Amygdala (tissue), 56 donors: ENCODE data around the gene ANKZF1.
A peak's percentile ranks its signal among the peaks of the same experiment; 100 is the strongest.

ENCODE experiments used
- DNase-seq, 56 donors: peaks; one replicate each; lab custom pipeline; 2025; lab: John Stamatoyannopoulos, UW

The ANKZF1 gene

DNA sequence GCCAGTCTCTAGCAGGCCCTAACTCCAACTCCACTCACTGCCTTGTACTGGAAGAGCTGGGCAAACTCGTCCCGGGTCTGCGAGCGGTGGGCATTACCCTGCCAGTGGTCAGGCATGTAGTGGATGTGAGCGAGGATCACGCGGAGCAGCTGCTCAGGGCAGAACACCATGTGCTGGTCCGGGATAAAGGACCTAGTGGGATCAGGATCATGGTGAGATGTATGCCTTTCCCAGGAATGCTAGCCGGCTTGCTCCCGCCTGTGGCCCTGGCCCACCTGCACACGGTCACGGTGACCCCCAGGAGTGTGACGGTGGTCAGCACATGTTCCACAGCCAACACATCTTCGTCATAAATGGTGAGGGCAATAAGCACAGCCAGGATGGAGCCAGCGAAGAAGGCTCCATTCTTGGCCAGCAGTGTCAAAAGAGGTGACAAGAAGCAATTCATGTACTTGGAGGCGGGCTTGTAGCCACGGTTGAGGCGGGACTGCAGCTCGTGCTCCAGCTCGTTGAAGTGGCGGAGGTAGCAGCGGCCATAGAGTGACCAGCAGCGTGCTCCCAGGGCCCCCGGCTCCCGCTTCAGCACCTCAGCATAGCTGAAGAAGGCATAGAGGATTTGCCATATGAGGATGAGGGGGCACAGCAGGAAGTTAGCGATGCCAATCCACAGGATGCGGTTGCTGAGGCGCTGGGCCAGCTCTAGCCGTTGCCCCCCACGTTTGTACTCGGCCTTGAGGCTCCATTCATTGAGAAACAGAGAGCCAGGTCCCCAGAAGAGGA, 5.6 kb upstream of the ANKZF1 start:
- no peak for DNase-seq

DNA sequence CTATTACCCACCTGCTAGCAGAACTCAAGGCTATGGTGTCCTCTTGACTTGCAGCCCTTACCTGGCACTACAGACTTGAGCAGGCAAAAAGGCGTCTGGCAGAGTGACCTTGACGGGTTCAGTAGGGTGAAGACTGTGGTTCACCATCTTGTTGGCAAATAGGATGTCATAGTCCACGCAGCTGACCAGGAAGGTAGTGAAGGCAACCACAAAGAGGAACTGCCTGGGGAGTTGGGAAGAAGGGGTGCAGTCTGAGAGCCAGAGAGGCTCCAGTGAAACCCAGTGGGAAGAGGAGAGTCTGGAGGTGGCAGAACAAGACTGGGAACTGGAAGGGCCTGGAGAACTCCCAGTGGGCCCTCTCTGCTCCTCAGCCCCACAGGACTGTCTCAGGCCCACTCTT, 4.3 kb upstream of the ANKZF1 start:
- DNase-seq: no peak

DNA sequence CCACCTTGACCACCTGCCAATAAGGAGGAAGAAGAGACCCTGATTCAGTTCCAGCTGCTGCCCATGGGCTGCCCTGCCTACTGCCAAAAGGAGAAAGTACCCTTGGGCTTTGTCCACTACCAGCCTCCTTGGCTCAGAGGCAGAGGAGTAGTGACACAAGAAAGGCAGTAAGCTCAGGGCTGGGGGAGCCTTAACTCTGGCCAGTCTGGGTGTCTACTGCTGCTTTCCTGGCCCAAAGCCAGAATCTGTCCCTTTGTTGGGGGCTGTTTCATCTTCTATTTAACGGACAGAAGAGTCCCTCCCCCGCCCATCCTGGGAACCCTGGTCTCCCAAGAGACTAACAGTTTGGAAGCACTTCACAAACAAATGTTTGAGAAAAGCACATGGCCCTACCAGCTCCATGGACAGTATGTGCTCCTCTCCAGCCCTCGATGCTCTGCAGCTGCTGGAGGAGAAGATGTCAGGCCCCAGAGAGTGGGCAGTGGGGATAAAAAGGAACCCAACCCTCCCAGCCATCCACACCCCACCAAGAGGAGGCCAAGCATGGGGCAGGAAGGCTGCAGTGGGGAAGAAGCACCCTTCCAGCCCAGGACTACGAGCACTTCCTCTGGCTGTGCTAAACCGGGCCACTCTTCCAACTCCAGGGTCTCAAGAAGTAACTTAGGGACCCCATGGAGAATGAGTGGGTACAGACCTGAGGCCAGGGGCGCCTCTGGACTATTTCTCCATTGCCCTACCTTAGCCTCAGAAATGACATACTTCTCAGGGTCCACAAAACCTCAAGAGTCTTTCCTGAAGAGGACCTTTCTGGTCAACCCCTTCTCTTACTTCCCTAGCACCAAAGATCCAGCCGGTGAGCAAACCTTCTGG, 1.3 kb upstream of the ANKZF1 start:
- DNase-seq: peak in 1 of 56 donors; percentile 45

DNA sequence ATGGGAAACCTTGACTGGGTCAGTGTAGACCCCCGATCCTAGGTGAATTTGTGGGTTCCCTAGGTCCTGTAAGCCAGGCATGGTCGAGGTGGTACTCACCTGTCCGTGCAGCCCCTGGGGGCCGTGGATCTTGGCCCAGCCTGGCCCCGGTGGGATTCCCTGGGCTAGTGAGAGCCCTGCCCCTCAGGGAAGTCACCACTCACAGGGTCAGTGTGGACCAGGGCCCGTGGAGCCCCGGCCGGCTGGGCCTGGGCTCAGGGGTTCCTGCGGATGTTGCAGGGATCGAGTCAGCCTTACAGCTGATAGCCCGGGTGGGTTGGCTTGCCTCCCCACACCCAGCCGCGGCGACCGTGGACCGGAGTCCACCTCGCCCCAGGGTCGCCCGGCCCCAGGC, 698 bp upstream of the ANKZF1 start:
- DNase-seq: peak in 1 of 56 donors; percentile 44

DNA sequence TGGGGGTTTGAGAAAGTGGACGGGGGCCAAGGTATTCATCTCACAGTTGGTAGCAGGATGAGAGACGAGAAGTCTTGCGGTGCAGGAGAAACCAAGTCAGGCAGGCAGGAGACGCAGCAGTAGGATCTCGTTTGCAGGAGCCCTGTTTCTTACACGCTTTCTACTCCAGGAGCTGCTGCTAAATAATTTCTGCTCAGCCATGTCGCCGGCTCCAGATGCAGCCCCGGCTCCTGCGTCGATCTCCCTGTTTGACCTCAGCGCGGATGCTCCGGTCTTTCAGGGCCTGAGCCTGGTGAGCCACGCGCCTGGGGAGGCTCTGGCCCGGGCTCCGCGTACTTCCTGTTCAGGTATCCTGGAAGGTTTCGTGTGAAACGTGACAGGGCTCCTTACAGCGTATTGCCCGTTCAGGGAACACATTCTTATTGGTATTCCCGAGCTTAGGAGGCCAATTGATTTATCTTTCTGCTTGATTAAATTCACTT, 494 bp downstream of the ANKZF1 start:
- peak in 3 of 56 donors; percentile 17 to 52 (median 51) for DNase-seq

DNA sequence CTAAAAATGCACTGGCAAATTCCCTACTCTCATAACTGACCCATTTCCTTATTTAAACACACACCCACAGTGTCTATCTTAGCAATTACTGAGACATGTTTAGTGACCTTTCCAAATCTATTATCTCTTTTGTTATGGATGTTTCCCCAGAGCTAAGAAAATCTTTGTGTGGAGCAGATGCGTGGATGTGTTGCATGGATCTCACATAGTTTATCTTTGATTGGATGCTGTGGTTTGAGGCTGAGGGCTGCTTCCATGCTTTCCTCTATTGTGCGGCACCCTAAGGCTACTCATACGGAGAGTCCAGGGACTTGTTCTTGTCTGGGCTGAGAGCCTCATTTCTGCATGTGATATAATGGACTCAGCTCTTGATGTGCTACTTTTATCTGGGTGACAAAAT, 4.7 kb downstream of the ANKZF1 start:
- no peak for DNase-seq

DNA sequence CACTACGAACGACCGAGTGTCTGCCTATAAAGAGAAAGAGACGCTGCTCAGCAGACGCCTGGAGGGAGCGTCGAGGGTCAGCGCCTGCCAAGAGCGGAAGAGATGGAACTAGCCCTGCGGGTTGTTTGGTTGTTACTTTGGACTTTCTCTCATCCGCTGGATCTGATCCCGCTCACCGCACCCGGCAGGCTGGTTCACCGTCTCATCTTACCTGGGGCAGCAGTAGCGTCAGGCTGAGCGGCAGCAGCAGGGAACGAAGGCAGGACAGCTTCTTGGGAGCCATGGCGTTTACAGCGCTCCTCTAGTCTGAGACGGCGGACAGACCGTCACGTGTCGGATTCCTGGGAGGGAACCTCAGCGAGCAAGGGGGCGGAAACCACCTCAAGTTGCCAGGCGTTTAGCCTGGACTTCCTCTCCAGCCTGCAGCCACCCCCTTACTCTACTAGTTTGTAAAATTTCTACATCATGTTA, 13.7 kb downstream of the ANKZF1 start:
- no peak for DNase-seq

DNA sequence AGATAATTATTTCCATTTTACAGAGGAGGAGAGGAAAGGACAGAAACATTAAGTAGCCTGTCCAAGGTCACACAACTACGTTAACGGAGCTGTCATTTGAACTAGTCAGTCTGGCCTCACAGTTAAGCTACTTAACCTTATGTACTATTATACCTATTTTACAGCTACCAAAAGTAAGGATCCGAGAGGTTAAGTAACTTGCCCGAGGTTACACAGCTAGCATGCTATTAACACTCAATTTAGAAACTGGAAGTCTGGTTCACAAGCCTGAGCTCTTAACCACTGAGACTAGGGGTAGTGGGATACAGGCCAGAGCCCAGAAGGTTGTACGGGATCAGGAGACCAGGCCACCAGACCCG, 15.2 kb downstream of the ANKZF1 start:
- DNase-seq: no peak

DNA sequence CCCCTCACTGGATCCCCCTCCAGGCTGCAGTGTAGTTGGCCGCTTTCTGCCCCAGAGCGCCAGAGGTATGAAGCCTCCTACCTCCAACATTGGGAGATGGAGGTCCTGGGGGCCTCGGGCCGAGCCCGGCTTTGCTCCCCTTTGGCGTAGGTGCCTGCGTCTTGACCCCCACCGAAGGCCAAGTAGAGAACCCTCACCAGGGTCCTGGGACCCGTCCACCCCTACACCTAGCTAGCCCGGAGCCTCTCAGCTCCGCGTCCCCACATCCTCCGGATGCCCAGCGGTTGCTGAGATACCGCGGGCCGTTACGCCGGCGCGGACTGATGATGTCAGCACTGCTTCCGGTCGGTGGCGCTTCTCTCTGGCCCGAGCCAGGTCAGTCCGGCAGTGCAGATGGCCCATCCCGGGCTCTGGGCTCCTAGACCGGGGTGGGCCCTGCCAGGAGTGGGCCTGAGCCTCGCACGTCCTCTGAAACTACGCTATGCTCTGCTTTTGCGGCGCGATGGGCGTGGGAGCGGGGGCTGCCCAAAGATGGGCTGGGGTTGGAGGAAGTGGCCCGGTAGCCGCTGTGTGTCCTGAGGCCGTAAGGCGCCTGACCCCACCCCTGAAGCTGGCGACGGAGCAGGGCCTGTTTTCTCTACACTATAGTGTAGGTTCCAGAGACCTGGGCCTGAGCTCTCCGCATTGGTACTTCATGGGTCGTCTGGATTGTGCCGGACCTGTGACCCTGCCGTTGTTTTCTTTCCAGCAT, 15.7 kb downstream of the ANKZF1 start, which contains the start of the genes GLB1L and STK16:
Gene GLB1L (minus strand): TSS at position 297 of the 751 bp plus-strand sequence. CDS start 1,871 bp downstream, outside the sequence.
Gene STK16 (plus strand): TSS at position 332 of the 751 bp plus-strand sequence. CDS start 521 bp downstream, outside the sequence.
- peak; percentile 61 to 96 (median 85) for DNase-seq

DNA sequence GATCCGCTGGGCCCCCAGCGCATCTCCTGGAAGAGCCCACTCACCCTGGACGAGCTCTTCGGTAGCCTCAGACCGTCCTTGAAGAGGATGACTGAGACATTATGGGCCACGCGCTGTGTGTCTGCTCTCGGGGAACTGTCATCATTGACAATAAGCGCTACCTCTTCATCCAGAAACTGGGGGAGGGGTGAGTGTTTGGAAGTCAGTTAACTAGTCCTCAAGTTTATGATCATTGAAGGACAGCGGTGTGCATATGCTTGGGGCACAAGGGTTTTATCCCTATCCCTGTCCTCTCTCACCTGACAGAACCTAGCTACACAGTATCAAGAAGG, 16.3 kb downstream of the ANKZF1 start:
- DNase-seq: no peak

DNA sequence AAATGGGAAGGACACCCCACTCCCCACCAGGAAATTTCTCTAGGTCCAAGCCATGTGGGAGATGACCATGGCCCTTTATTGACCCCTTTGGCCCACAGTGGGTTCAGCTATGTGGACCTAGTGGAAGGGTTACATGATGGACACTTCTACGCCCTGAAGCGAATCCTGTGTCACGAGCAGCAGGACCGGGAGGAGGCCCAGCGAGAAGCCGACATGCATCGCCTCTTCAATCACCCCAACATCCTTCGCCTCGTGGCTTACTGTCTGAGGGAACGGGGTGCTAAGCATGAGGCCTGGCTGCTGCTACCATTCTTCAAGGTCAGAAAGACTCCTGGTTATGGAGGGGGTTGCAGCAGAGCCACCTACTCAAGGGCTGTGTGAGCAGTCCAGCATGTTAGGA, 17.0 kb downstream of the ANKZF1 start:
- DNase-seq: no peak

DNA sequence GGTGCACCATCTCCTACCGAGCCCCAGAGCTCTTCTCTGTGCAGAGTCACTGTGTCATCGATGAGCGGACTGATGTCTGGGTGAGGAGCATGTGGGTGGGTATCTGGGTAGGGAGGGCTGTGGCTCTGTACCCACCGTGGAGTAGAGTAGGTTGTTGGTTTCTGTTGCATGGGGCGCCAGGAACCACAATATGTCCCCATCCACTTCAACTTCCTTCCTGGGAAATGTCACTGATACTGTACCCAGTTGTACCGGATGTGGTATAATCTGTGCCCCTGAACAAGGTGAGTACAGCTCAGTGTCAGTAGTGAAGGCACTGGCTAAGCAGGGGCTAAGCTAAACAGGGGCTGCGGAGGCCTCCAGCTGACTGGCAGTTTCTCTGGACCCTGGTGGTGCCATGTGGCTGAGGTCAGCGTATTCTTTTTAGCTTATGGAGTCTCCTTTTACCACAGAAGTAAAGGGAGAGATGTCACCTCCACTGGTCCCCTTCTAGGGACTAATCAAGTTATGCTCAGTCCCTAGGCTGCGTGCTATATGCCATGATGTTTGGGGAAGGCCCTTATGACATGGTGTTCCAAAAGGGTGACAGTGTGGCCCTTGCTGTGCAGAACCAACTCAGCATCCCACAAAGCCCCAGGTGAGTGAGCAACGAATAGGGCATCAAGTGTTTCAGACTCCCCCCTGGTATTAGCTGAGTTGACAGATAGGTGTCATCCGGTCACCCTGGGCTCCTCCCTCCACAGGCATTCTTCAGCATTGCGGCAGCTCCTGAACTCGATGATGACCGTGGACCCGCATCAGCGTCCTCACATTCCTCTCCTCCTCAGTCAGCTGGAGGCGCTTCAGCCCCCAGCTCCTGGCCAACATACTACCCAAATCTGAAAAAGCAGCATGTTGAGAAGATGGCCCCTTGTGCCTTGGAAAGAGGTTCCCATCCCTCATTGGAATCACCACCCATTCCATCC, 18.4 kb downstream of the ANKZF1 start:
- no peak for DNase-seq

DNA sequence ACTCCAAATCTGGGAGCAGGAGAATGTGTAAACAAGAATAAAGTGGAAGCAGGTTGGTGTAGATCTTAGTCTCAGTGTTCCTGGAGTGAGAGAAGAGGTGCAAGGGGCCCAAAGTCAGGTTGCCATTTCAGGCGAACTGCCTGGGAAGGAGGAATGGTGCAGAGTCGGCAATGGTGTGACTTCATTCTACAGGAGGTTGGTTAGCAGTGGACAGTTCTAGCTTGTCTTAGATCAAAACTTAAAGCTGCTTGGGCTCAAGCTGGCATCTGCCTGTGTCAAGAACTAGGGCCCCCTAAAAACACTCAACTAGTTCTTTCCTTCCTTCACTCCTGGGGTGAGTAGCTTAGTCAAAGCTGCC, 19.2 kb downstream of the ANKZF1 start:
- DNase-seq: no peak

DNA sequence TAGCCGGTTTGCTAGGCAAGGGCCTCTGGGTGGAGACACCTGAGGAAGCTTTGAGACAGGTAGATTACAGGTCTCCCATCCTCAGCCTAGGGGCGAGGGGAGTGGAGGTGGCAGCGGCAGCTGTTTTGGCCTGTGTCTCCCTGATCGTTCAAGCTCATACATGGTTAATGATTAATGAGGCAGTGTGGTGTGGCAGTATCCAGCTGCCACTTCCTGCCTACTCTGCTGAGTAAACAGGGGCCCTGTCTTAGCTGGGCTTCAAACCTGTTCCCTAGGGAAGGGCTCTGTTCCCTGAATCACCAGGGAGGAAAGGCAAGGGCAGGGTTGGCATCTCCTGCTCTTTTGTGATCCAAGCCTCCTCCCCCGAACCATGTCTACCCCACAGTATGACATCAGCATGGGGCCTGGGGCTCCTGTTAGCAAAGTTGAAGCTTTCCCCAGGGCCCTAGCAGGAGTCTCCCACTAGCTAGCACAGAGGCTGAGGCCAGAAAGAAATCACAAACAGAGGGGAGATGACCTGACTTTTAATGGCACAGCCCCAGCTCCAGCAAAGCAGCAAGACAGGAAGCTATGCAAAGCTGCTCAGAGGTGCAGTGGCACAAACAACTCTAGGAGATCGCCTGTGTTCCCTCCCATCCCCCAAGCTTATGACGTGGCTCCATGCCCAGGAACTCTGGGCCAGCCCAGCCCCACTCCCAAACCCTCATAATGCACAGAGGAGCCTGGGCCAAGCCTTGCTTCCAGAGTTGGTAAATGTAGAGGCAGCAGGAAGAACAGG, 19.8 kb downstream of the ANKZF1 start:
- DNase-seq: peak in 47 of 56 donors; percentile 7 to 75 (median 47)

DNA sequence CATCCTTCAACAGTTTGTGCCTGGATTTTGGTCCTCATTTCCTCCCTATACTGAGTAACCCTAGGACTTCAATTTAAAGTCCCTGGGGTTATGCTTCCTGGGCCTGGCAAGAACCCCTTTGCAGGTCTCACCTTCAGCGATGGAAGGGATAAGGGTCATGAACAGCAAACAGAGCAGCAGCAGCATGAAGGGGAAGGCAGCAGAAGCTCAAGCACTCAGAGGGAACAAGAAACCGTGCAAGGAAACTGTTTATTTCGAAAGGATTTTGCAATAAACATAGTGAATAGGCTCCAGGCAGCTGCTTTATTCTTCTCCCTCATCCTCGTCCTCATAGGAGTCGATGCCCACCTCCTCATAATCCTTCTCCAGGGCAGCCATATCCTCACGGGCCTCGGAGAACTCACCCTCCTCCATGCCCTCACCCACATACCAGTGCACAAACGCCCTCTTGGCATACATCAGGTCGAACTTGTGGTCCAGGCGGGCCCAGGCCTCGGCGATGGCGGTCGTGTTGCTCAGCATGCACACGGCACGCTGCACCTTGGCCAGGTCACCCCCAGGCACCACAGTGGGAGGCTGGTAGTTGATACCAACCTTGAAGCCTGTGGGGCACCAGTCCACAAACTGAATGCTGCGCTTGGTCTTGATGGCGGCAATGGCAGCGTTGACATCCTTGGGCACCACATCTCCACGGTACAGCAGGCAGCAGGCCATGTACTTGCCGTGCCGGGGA, 20.6 kb downstream of the ANKZF1 start:
- DNase-seq: no peak

DNA sequence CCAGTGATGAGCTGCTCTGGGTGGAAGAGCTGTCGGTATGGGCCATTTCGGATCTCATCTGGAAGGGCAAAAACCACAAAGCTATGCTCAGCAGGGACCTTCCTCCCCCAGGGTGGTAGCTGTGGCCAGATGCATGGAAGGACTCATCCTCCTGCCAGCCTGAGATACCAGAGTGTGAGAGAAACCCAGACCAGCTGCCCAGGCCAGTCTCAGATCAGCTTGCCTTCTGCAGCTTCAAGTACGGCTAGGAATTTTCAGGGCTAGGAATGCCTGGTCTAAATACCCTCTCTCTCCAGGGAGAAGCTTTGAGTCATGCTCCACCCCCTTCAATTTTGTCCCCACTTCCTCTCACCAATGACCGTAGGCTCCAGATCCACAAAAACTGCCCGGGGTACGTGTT, 22.1 kb downstream of the ANKZF1 start:
- DNase-seq: no peak

DNA sequence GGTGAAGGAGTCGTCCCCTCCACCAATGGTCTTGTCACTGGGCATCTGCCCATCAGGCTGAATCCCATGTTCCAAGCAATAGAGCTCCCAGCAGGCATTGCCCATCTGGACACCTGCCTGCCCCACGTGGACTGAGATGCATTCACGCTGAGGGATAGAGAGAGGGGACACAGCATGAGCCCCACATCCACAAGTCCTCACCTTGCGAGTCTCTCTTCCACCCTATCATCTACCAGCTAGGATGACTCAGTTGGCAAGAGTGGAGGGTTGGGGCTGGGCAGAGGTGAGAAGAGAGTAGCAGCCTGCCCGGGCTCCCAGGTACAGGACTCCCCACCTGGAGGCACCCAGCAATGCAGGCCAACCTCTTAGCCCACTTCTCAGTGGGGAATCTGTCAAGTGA, 22.5 kb downstream of the ANKZF1 start:
- no peak for DNase-seq

DNA sequence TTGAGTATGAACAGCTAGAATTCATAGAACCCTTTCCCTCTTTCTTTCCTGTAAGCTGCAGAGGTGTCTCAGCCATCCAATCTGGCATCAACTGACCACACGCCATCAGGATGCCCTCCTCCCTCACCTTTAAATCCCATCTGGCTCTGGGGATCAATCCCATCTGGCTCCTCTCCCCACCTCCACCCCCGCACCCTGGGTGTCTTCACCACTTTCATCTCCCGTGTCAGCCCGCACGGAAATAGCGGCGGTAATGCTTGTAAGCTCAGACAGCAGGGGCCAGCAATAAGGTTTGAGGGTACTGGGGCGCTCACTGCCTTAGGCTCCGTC, 22.9 kb downstream of the ANKZF1 start:
- DNase-seq: peak in 3 of 56 donors; percentile 9 to 48 (median 45)
